ENCODE results near the gene TAF12.

The TAF12 gene

GRCh38 chr1:28671254-28671780 is 28.4 kb upstream of the TAF12 start:
- peak overlapping the region; percentile 28 for H3K27ac ChIP-seq
- ChIA-PET CTCF (interaction anchor here (0.6 kb wide), 1 partner anchor 29 kb away, joined by 3 read pairs; no protein-coding TSS in a partner anchor), POLR2A (ENCODE audit: low non-redundant PET) (interaction anchor here (0.6 to 0.9 kb wide), 2 partner anchors 15 to 37 kb away, joined by 3 to 6 read pairs; no protein-coding TSS in a partner anchor)
- no peak for TF ChIP-seq CTCF (conservative IDR thresholded peaks at IDR 0.05; ENCODE audit: low read depth)
- DNase-seq (ENCODE audit: low spot score), result no peak

GRCh38 chr1:28668956-28669723 is 26.3 kb upstream of the TAF12 start:
- TF ChIP-seq CTCF (conservative IDR thresholded peaks at IDR 0.05; ENCODE audit: low read depth), result no peak
- DNase-seq (ENCODE audit: low spot score), result peak; percentile 23
- CTCF ChIA-PET, result interaction anchor here (0.6 kb wide), 1 partner anchor 67 kb away, joined by 3 read pairs; no protein-coding TSS in a partner anchor

GRCh38 chr1:28668191-28668955 is 25.5 kb upstream of the TAF12 start, which contains the start of gene GMEB1:
GMEB1 (plus strand) TSS chr1:28668784; CDS start chr1:28683613, 14,829 bp downstream.
- peak; percentile 89 for DNase-seq (ENCODE audit: low spot score)
- ChIA-PET CTCF (interaction anchor here (0.6 to 0.7 kb wide), 2 partner anchors 13 to 88 kb away, joined by 3 to 4 read pairs; no protein-coding TSS in a partner anchor), POLR2A (ENCODE audit: low non-redundant PET) (interaction anchor here (0.6 to 1.7 kb wide), 4 partner anchors 20 to 1637 kb away, joined by 3 to 7 read pairs (median 4); partner anchors contain the start of genes RNU11, TAF12 and YTHDF2)
- peak within 1 kb of the TSS; percentile 98 for H3K27ac ChIP-seq
- no peak for TF ChIP-seq CTCF (conservative IDR thresholded peaks at IDR 0.05; ENCODE audit: low read depth)

More at GRCh38 chr1:28668956-28669723, 26.3 kb upstream of the TAF12 start:
- POLR2A ChIA-PET (ENCODE audit: low non-redundant PET), result interaction anchor here (0.6 to 1.7 kb wide), 5 partner anchors 26 to 1638 kb away, joined by 5 to 8 read pairs (median 6); partner anchors contain the start of gene TAF12
- H3K27ac ChIP-seq, result peak overlapping the region; percentile 98

- ChIA-PET CTCF (no interaction called here), POLR2A (ENCODE audit: low non-redundant PET) (interaction anchor here (0.6 to 0.7 kb wide), 2 partner anchors 45 to 160 kb away, joined by 3 to 4 read pairs; no protein-coding TSS in a partner anchor)
- no peak for DNase-seq (ENCODE audit: low spot score)
- no peak for TF ChIP-seq CTCF (conservative IDR thresholded peaks at IDR 0.05; ENCODE audit: low read depth)
- H3K27ac ChIP-seq, result peak overlapping the region; percentile 98; the same call in 1 of the 2 replicates
Observed at GRCh38 chr1:28666806-28667205, 23.9 kb upstream of the TAF12 start.

GRCh38 chr1:28663871-28664470 is 21.1 kb upstream of the TAF12 start:
- no peak for DNase-seq (ENCODE audit: low spot score)
- H3K27ac ChIP-seq, result no peak overlapping the region
- CTCF ChIA-PET, result no interaction called here
- TF ChIP-seq CTCF (conservative IDR thresholded peaks at IDR 0.05; ENCODE audit: low read depth), result no peak
- POLR2A ChIA-PET (ENCODE audit: low non-redundant PET), result no interaction called here
